ENCODE results near the gene ERVFRD-1.

Gene ERVFRD-1

GRCh38 chr6:11072101-11072500 is 39.4 kb downstream of the ERVFRD-1 start:
- Histone ChIP-seq H3K27ac (ENCODE audit: low read depth in 2 of 2, low read length in 2 of 2) (no peak overlapping the region), H3K4me1 (ENCODE audit: control insufficient read depth in 2 of 2, insufficient read depth in 2 of 2, low read length in 2 of 2) (peaks cover 0 to 2% of the 10 kb centered on the region in 2 donors), H3K9me3 (ENCODE audit: control insufficient read depth in 2 of 2, low read length in 2 of 2) (no peaks in the 10 kb centered on the region), H3K27me3 (ENCODE audit: control insufficient read depth in 2 of 2, insufficient read depth in 2 of 2, low read length in 2 of 2) (no peaks in the 10 kb centered on the region), H3K4me3 (ENCODE audit: low read length in 2 of 2) (no peak overlapping the region), H3K36me3 (ENCODE audit: control insufficient read depth in 2 of 2, insufficient read depth in 2 of 2, low read length in 2 of 2) (no peaks in the 10 kb centered on the region), H3K9ac (ENCODE audit: low read depth in 1 of 2, low read length in 2 of 2) (no peak overlapping the region)

GRCh38 chr6:11069760-11070159 is 41.8 kb downstream of the ERVFRD-1 start:
- Histone ChIP-seq H3K27ac (ENCODE audit: low read depth in 2 of 2, low read length in 2 of 2) (no peak overlapping the region), H3K27me3 (ENCODE audit: control insufficient read depth in 2 of 2, insufficient read depth in 2 of 2, low read length in 2 of 2) (no peaks in the 10 kb centered on the region), H3K4me3 (ENCODE audit: low read length in 2 of 2) (no peak overlapping the region), H3K9ac (ENCODE audit: low read depth in 1 of 2, low read length in 2 of 2) (no peak overlapping the region), H3K36me3 (ENCODE audit: control insufficient read depth in 2 of 2, insufficient read depth in 2 of 2, low read length in 2 of 2) (no peaks in the 10 kb centered on the region), H3K4me1 (ENCODE audit: control insufficient read depth in 2 of 2, insufficient read depth in 2 of 2, low read length in 2 of 2) (peaks cover 0 to 2% of the 10 kb centered on the region in 2 donors), H3K9me3 (ENCODE audit: control insufficient read depth in 2 of 2, low read length in 2 of 2) (no peaks in the 10 kb centered on the region)

- no peaks in the 10 kb centered on the region for H3K27me3 ChIP-seq (ENCODE audit: control insufficient read depth in 2 of 2, insufficient read depth in 2 of 2, low read length in 2 of 2)
- no peak overlapping the region for H3K9ac ChIP-seq (ENCODE audit: low read depth in 1 of 2, low read length in 2 of 2)
- H3K4me3 ChIP-seq (ENCODE audit: low read length in 2 of 2): no peak overlapping the region
- no peaks in the 10 kb centered on the region for H3K9me3 ChIP-seq (ENCODE audit: control insufficient read depth in 2 of 2, low read length in 2 of 2)
- H3K4me1 ChIP-seq (ENCODE audit: control insufficient read depth in 2 of 2, insufficient read depth in 2 of 2, low read length in 2 of 2): peaks cover 0 to 2% of the 10 kb centered on the region in 2 donors
- H3K36me3 ChIP-seq (ENCODE audit: control insufficient read depth in 2 of 2, insufficient read depth in 2 of 2, low read length in 2 of 2): no peaks in the 10 kb centered on the region
- H3K27ac ChIP-seq (ENCODE audit: low read depth in 2 of 2, low read length in 2 of 2): no peak overlapping the region
Observed at GRCh38 chr6:11067348-11067747, 44.2 kb downstream of the ERVFRD-1 start.

- no peak overlapping the region for H3K27ac ChIP-seq (ENCODE audit: low read depth in 2 of 2, low read length in 2 of 2)
- no peak overlapping the region for H3K4me3 ChIP-seq (ENCODE audit: low read length in 2 of 2)
- H3K9ac ChIP-seq (ENCODE audit: low read depth in 1 of 2, low read length in 2 of 2): no peak overlapping the region
- no peaks in the 10 kb centered on the region for H3K9me3 ChIP-seq (ENCODE audit: control insufficient read depth in 2 of 2, low read length in 2 of 2)
- no peaks in the 10 kb centered on the region for H3K27me3 ChIP-seq (ENCODE audit: control insufficient read depth in 2 of 2, insufficient read depth in 2 of 2, low read length in 2 of 2)
- H3K4me1 ChIP-seq (ENCODE audit: control insufficient read depth in 2 of 2, insufficient read depth in 2 of 2, low read length in 2 of 2): peaks cover 0 to 2% of the 10 kb centered on the region in 2 donors
- H3K36me3 ChIP-seq (ENCODE audit: control insufficient read depth in 2 of 2, insufficient read depth in 2 of 2, low read length in 2 of 2): no peaks in the 10 kb centered on the region
Observed at GRCh38 chr6:11066505-11067347, 44.8 kb downstream of the ERVFRD-1 start.

- H3K27me3 ChIP-seq (ENCODE audit: control insufficient read depth in 2 of 2, insufficient read depth in 2 of 2, low read length in 2 of 2): no peaks in the 10 kb centered on the region
- H3K4me1 ChIP-seq (ENCODE audit: control insufficient read depth in 2 of 2, insufficient read depth in 2 of 2, low read length in 2 of 2): peaks cover 0 to 2% of the 10 kb centered on the region in 2 donors
- H3K9ac ChIP-seq (ENCODE audit: low read depth in 1 of 2, low read length in 2 of 2): no peak overlapping the region
- no peak overlapping the region for H3K4me3 ChIP-seq (ENCODE audit: low read length in 2 of 2)
- H3K36me3 ChIP-seq (ENCODE audit: control insufficient read depth in 2 of 2, insufficient read depth in 2 of 2, low read length in 2 of 2): no peaks in the 10 kb centered on the region
- H3K27ac ChIP-seq (ENCODE audit: low read depth in 2 of 2, low read length in 2 of 2): no peak overlapping the region
- H3K9me3 ChIP-seq (ENCODE audit: control insufficient read depth in 2 of 2, low read length in 2 of 2): no peaks in the 10 kb centered on the region
Observed at GRCh38 chr6:11065436-11066202, 45.9 kb downstream of the ERVFRD-1 start.

GRCh38 chr6:11064836-11065235 is 46.7 kb downstream of the ERVFRD-1 start:
- Histone ChIP-seq H3K27ac (ENCODE audit: low read depth in 2 of 2, low read length in 2 of 2) (no peak overlapping the region), H3K9ac (ENCODE audit: low read depth in 1 of 2, low read length in 2 of 2) (no peak overlapping the region), H3K36me3 (ENCODE audit: control insufficient read depth in 2 of 2, insufficient read depth in 2 of 2, low read length in 2 of 2) (no peaks in the 10 kb centered on the region), H3K27me3 (ENCODE audit: control insufficient read depth in 2 of 2, insufficient read depth in 2 of 2, low read length in 2 of 2) (no peaks in the 10 kb centered on the region), H3K9me3 (ENCODE audit: control insufficient read depth in 2 of 2, low read length in 2 of 2) (no peaks in the 10 kb centered on the region), H3K4me1 (ENCODE audit: control insufficient read depth in 2 of 2, insufficient read depth in 2 of 2, low read length in 2 of 2) (peaks cover 0 to 2% of the 10 kb centered on the region in 2 donors), H3K4me3 (ENCODE audit: low read length in 2 of 2) (no peak overlapping the region)

GRCh38 chr6:11062715-11063114 is 48.8 kb downstream of the ERVFRD-1 start:
- H3K27me3 ChIP-seq (ENCODE audit: control insufficient read depth in 2 of 2, insufficient read depth in 2 of 2, low read length in 2 of 2): no peaks in the 10 kb centered on the region
- H3K9ac ChIP-seq (ENCODE audit: low read depth in 1 of 2, low read length in 2 of 2): no peak overlapping the region
- no peaks in the 10 kb centered on the region for H3K9me3 ChIP-seq (ENCODE audit: control insufficient read depth in 2 of 2, low read length in 2 of 2)
- H3K27ac ChIP-seq (ENCODE audit: low read depth in 2 of 2, low read length in 2 of 2): no peak overlapping the region
- H3K4me1 ChIP-seq (ENCODE audit: control insufficient read depth in 2 of 2, insufficient read depth in 2 of 2, low read length in 2 of 2): no peaks in the 10 kb centered on the region
- H3K36me3 ChIP-seq (ENCODE audit: control insufficient read depth in 2 of 2, insufficient read depth in 2 of 2, low read length in 2 of 2): no peaks in the 10 kb centered on the region
- no peak overlapping the region for H3K4me3 ChIP-seq (ENCODE audit: low read length in 2 of 2)

- no peak overlapping the region for H3K27ac ChIP-seq (ENCODE audit: low read depth in 2 of 2, low read length in 2 of 2)
- no peak overlapping the region for H3K4me3 ChIP-seq (ENCODE audit: low read length in 2 of 2)
- H3K9me3 ChIP-seq (ENCODE audit: control insufficient read depth in 2 of 2, low read length in 2 of 2): no peaks in the 10 kb centered on the region
- H3K9ac ChIP-seq (ENCODE audit: low read depth in 1 of 2, low read length in 2 of 2): no peak overlapping the region
- H3K4me1 ChIP-seq (ENCODE audit: control insufficient read depth in 2 of 2, insufficient read depth in 2 of 2, low read length in 2 of 2): no peaks in the 10 kb centered on the region
- H3K27me3 ChIP-seq (ENCODE audit: control insufficient read depth in 2 of 2, insufficient read depth in 2 of 2, low read length in 2 of 2): no peaks in the 10 kb centered on the region
- H3K36me3 ChIP-seq (ENCODE audit: control insufficient read depth in 2 of 2, insufficient read depth in 2 of 2, low read length in 2 of 2): no peaks in the 10 kb centered on the region
Observed at GRCh38 chr6:11062083-11062482, 49.4 kb downstream of the ERVFRD-1 start.

- Histone ChIP-seq H3K9ac (ENCODE audit: low read depth in 1 of 2, low read length in 2 of 2) (no peak overlapping the region), H3K4me3 (ENCODE audit: low read length in 2 of 2) (no peak overlapping the region), H3K4me1 (ENCODE audit: control insufficient read depth in 2 of 2, insufficient read depth in 2 of 2, low read length in 2 of 2) (no peaks in the 10 kb centered on the region), H3K27ac (ENCODE audit: low read depth in 2 of 2, low read length in 2 of 2) (no peak overlapping the region), H3K9me3 (ENCODE audit: control insufficient read depth in 2 of 2, low read length in 2 of 2) (no peaks in the 10 kb centered on the region), H3K36me3 (ENCODE audit: control insufficient read depth in 2 of 2, insufficient read depth in 2 of 2, low read length in 2 of 2) (no peaks in the 10 kb centered on the region), H3K27me3 (ENCODE audit: control insufficient read depth in 2 of 2, insufficient read depth in 2 of 2, low read length in 2 of 2) (no peaks in the 10 kb centered on the region)
Observed at GRCh38 chr6:11058406-11058805, 53.1 kb downstream of the ERVFRD-1 start.

GRCh38 chr6:11056871-11057270 is 54.7 kb downstream of the ERVFRD-1 start:
- Histone ChIP-seq H3K36me3 (ENCODE audit: control insufficient read depth in 2 of 2, insufficient read depth in 2 of 2, low read length in 2 of 2) (no peaks in the 10 kb centered on the region), H3K9ac (ENCODE audit: low read depth in 1 of 2, low read length in 2 of 2) (no peak overlapping the region), H3K4me3 (ENCODE audit: low read length in 2 of 2) (no peak overlapping the region), H3K4me1 (ENCODE audit: control insufficient read depth in 2 of 2, insufficient read depth in 2 of 2, low read length in 2 of 2) (no peaks in the 10 kb centered on the region), H3K9me3 (ENCODE audit: control insufficient read depth in 2 of 2, low read length in 2 of 2) (no peaks in the 10 kb centered on the region), H3K27me3 (ENCODE audit: control insufficient read depth in 2 of 2, insufficient read depth in 2 of 2, low read length in 2 of 2) (peaks cover 0 to 2% of the 10 kb centered on the region in 2 donors), H3K27ac (ENCODE audit: low read depth in 2 of 2, low read length in 2 of 2) (no peak overlapping the region)

Measured in mucosa of rectum (tissue), 2 donors.